ENCODE data around the gene CENPX. TPM values are rescaled to one million over a fixed set of nuclear protein-coding genes. Genes with fewer than 3 reads are reported as not detected.

Gene CENPX
- total and polyA plus RNA-seq, 2 of the 13 experiments (the other 11 are each of a cell fraction or from before 2014, with no cell fraction given) = 92.7 to 170 TPM

DNA sequence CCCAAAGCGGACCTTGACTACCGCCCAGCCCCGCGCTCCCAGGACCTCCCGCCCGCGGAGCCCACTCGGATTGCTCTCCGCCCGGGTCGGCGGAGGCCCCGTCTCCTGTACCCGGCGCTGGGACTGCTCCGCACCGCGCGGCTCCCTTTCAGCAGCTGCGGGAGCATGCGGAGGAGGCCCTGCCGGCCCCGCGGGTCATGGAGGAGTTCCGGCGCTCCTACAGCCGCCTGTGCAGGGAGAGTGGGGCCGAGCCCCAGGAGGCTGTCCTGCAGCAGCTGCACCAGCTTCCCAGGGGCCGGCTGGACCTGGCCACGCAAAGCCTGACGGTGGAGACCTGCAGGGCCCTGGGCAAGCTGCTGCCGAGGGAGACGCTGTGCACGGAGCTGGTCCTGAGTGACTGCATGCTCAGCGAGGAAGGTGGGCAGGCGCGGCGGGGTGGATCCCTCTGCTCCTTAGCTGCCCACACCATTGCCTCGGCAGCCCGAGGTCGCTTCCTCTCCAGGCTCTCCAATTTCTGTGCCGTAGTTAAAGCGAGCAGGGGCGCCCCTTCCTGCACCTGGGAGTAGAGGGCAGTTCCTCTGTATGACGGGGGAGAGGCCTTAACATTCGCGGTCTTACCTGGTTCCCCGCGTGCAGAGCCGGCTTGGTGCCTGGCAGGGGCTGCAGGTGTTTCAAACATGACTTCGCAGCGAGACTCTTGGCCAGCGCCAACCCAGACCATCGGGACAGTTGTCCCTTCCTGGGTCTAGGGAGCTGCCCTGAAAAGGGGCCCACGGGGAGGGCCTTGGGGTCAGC, 966 bp upstream of the CENPX start (continued):
- TF ChIP-seq SMYD3 (CRISPR knock-in tag; IDR thresholded peaks at IDR 0.05) (no peak; the same call in 1 of the 2 replicates), ZSCAN29 (CRISPR knock-in tag; conservative IDR thresholded peaks at IDR 0.05) (0 out of 2 replicates have a peak, but pooled peaks have one; percentile 6), KMT2B (CRISPR knock-in tag; IDR thresholded peaks at IDR 0.05) (peak; percentile 25; the same call in 1 of the 2 replicates), ZNF563 (CRISPR knock-in tag; IDR thresholded peaks at IDR 0.05) (peak; percentile 87; the same call in 1 of the 2 replicates), PHF21A (CRISPR knock-in tag; IDR thresholded peaks at IDR 0.05) (no peak), ZNF780A (CRISPR knock-in tag; IDR thresholded peaks at IDR 0.05) (no peak), ZNF205 (CRISPR knock-in tag; IDR thresholded peaks at IDR 0.05) (no peak), ZNF746 (CRISPR knock-in tag; IDR thresholded peaks at IDR 0.05) (peak; percentile 45; the same call in 1 of the 2 replicates), SETDB1 (CRISPR knock-in tag; IDR thresholded peaks at IDR 0.05; ENCODE audit: borderline replicate concordance) (no peak), ARHGAP35 (CRISPR knock-in tag; IDR thresholded peaks at IDR 0.05; ENCODE audit: borderline replicate concordance) (no peak), REPIN1 (CRISPR knock-in tag; IDR thresholded peaks at IDR 0.05; ENCODE audit: borderline replicate concordance, low read depth) (no peak), ZKSCAN5 (CRISPR knock-in tag; IDR thresholded peaks at IDR 0.05) (no peak), ZNF354B (CRISPR knock-in tag; IDR thresholded peaks at IDR 0.05) (0 out of 2 replicates have a peak, but pooled peaks have one; percentile 59), NFATC3 (CRISPR knock-in tag; IDR thresholded peaks at IDR 0.05) (no peak), CCAR2 (optimal IDR thresholded peaks at IDR 0.05; ENCODE audit: low read depth, low read length) (no peak), ZNF274 (CRISPR knock-in tag; IDR thresholded peaks at IDR 0.05) (peak; percentile 32)
- TF ChIP-seq, protein P1, sequence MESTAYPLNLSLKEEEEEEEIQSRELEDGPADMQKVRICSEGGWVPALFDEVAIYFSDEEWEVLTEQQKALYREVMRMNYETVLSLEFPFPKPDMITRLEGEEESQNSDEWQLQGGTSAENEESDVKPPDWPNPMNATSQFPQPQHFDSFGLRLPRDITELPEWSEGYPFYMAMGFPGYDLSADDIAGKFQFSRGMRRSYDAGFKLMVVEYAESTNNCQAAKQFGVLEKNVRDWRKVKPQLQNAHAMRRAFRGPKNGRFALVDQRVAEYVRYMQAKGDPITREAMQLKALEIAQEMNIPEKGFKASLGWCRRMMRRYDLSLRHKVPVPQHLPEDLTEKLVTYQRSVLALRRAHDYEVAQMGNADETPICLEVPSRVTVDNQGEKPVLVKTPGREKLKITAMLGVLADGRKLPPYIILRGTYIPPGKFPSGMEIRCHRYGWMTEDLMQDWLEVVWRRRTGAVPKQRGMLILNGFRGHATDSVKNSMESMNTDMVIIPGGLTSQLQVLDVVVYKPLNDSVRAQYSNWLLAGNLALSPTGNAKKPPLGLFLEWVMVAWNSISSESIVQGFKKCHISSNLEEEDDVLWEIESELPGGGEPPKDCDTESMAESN (CRISPR knock-in tag; conservative IDR thresholded peaks at IDR 0.05) = no peak
- TF ChIP-seq, protein P2, sequence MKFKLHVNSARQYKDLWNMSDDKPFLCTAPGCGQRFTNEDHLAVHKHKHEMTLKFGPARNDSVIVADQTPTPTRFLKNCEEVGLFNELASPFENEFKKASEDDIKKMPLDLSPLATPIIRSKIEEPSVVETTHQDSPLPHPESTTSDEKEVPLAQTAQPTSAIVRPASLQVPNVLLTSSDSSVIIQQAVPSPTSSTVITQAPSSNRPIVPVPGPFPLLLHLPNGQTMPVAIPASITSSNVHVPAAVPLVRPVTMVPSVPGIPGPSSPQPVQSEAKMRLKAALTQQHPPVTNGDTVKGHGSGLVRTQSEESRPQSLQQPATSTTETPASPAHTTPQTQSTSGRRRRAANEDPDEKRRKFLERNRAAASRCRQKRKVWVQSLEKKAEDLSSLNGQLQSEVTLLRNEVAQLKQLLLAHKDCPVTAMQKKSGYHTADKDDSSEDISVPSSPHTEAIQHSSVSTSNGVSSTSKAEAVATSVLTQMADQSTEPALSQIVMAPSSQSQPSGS (CRISPR knock-in tag; IDR thresholded peaks at IDR 0.05) = no peak
- TF ChIP-seq, protein P3, sequence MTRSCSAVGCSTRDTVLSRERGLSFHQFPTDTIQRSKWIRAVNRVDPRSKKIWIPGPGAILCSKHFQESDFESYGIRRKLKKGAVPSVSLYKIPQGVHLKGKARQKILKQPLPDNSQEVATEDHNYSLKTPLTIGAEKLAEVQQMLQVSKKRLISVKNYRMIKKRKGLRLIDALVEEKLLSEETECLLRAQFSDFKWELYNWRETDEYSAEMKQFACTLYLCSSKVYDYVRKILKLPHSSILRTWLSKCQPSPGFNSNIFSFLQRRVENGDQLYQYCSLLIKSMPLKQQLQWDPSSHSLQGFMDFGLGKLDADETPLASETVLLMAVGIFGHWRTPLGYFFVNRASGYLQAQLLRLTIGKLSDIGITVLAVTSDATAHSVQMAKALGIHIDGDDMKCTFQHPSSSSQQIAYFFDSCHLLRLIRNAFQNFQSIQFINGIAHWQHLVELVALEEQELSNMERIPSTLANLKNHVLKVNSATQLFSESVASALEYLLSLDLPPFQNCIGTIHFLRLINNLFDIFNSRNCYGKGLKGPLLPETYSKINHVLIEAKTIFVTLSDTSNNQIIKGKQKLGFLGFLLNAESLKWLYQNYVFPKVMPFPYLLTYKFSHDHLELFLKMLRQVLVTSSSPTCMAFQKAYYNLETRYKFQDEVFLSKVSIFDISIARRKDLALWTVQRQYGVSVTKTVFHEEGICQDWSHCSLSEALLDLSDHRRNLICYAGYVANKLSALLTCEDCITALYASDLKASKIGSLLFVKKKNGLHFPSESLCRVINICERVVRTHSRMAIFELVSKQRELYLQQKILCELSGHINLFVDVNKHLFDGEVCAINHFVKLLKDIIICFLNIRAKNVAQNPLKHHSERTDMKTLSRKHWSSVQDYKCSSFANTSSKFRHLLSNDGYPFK (CRISPR knock-in tag; IDR thresholded peaks at IDR 0.05; ENCODE audit: borderline replicate concordance) = peak; percentile 53; the same call in 1 of the 2 replicates
- TF ChIP-seq, protein P4, sequence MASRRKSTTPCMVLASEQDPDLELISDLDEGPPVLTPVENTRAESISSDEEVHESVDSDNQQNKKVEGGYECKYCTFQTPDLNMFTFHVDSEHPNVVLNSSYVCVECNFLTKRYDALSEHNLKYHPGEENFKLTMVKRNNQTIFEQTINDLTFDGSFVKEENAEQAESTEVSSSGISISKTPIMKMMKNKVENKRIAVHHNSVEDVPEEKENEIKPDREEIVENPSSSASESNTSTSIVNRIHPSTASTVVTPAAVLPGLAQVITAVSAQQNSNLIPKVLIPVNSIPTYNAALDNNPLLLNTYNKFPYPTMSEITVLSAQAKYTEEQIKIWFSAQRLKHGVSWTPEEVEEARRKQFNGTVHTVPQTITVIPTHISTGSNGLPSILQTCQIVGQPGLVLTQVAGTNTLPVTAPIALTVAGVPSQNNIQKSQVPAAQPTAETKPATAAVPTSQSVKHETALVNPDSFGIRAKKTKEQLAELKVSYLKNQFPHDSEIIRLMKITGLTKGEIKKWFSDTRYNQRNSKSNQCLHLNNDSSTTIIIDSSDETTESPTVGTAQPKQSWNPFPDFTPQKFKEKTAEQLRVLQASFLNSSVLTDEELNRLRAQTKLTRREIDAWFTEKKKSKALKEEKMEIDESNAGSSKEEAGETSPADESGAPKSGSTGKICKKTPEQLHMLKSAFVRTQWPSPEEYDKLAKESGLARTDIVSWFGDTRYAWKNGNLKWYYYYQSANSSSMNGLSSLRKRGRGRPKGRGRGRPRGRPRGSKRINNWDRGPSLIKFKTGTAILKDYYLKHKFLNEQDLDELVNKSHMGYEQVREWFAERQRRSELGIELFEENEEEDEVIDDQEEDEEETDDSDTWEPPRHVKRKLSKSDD (CRISPR knock-in tag; IDR thresholded peaks at IDR 0.05; ENCODE audit: low read depth) = 0 out of 2 replicates have a peak, but pooled peaks have one; percentile 35

Data from HepG2 (cell line).